Measurements from ENCODE around the gene PIK3R5.

DNA sequence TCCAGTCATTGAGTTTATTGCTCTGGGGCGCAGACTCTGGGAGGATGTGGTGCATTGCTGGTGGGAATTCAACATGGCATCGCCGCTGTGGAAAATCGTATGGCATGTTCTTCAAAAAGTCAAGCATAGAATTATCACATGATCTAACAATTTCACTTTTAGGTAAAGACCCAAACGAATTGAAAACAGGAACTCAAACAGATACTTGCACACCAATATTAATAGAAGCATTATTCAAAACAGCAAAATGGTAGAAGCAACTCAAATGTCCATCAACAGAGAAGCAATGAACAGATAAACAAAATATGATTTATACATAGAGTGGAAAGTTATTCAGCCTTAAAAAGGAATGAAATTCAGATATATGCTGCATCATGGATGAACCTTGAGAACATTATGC is 113.9 kb downstream of the PIK3R5 start:
- no peak for TF ChIP-seq POLR2A (IDR thresholded peaks at IDR 0.05; ENCODE audit: low read length)
- no peak for TF ChIP-seq GATA1 (IDR thresholded peaks at IDR 0.05; ENCODE audit: low read depth, low read length)

Measured in erythroblast (primary cell).